ENCODE results near the gene TMEM218. TPM values are rescaled to one million over a fixed set of nuclear protein-coding genes. Genes with fewer than 3 reads are reported as not detected.

TMEM218 gene
- total RNA-seq, 2 experiments from 2014 or later = 3.9 to 4.4 TPM

DNA sequence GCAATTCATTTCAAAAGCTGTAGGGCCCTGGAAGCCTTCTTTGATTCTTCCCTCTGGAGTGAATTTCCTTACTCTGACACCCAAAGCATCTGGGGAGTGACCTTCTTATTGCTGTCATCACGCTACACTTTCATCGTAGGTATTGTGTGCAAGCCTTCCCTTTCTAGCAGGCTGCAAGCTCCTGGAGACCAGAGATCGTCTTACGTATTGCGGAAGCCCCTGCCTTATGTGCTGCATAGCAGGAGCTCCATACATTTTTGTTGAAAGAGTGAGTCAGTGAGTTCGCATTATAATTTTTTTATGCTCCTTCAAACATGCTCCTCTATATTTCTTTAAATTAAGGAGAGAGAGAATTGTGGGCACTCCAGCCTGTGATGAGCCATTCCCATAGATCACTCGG is 21.2 kb upstream of the TMEM218 start:
- no peak for ATAC-seq (ENCODE audit: poor library complexity)
- H3K27ac Mint-ChIP-seq = no peak overlapping the region
- no peaks in the 10 kb centered on the region for H3K4me1 Mint-ChIP-seq (ENCODE audit: low read depth)
- no peaks in the 10 kb centered on the region for H3K9me3 ChIP-seq (ENCODE audit: control insufficient read depth in 1 of 2, insufficient read depth in 1 of 2, low read length in 2 of 2)
- no peak overlapping the region for H3K4me3 ChIP-seq (ENCODE audit: low read length)
- DNase-seq = no peak
- H3K9me3 Mint-ChIP-seq = no peaks in the 10 kb centered on the region
- CTCF ChIA-PET = no interaction called here
- POLR2A ChIA-PET = no interaction called here
- H3K4me3 Mint-ChIP-seq = no peak overlapping the region
- H3K27me3 Mint-ChIP-seq = peaks cover 69% of the 10 kb centered on the region
- H3K27ac ChIP-seq (ENCODE audit: low read depth in 1 of 2, low read length in 2 of 2) = no peak overlapping the region
- no peaks in the 10 kb centered on the region for H3K4me1 ChIP-seq (ENCODE audit: insufficient read depth, low read length)
- no peaks in the 10 kb centered on the region for H3K36me3 Mint-ChIP-seq (ENCODE audit: low read depth)
- intact Hi-C loops (cut with DNase I, micrococcal nuclease) = no loop called here
- peaks cover 12 to 33% of the 10 kb centered on the region in 2 experiments for H3K27me3 ChIP-seq (ENCODE audit: control insufficient read depth in 1 of 2, insufficient read depth in 2 of 2, low read length in 2 of 2)
- TF ChIP-seq, protein P1, sequence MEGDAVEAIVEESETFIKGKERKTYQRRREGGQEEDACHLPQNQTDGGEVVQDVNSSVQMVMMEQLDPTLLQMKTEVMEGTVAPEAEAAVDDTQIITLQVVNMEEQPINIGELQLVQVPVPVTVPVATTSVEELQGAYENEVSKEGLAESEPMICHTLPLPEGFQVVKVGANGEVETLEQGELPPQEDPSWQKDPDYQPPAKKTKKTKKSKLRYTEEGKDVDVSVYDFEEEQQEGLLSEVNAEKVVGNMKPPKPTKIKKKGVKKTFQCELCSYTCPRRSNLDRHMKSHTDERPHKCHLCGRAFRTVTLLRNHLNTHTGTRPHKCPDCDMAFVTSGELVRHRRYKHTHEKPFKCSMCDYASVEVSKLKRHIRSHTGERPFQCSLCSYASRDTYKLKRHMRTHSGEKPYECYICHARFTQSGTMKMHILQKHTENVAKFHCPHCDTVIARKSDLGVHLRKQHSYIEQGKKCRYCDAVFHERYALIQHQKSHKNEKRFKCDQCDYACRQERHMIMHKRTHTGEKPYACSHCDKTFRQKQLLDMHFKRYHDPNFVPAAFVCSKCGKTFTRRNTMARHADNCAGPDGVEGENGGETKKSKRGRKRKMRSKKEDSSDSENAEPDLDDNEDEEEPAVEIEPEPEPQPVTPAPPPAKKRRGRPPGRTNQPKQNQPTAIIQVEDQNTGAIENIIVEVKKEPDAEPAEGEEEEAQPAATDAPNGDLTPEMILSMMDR (IDR thresholded peaks at IDR 0.05) = no peak
- H3K36me3 ChIP-seq (ENCODE audit: insufficient read depth, low read length) = no peaks in the 10 kb centered on the region

DNA sequence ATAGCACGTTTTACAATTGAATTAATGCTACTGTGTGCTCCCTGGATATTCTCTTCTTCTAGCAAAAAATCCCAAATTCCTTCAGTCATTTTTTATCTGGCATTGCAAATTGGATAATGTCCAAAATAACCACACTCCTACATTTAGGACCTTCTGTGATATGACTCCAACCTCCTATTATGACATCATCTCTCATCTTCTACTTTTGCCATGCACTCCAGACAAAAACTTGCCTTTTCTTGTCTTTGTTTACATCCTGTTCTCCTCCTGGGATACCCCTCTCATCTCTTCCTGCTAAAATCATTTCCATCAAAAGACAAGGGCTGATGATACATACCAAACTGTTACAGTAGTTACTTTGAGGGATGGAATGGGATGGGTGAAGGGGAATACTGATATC is 20.6 kb upstream of the TMEM218 start:
- no peaks in the 10 kb centered on the region for H3K9me3 Mint-ChIP-seq
- H3K27me3 ChIP-seq (ENCODE audit: control insufficient read depth in 1 of 2, insufficient read depth in 2 of 2, low read length in 2 of 2) = peaks cover 12 to 33% of the 10 kb centered on the region in 2 experiments
- no peaks in the 10 kb centered on the region for H3K9me3 ChIP-seq (ENCODE audit: control insufficient read depth in 1 of 2, insufficient read depth in 1 of 2, low read length in 2 of 2)
- no peak overlapping the region for H3K4me3 Mint-ChIP-seq
- TF ChIP-seq, protein P1 (IDR thresholded peaks at IDR 0.05) = no peak
- ATAC-seq (ENCODE audit: poor library complexity) (no peak), DNase-seq (no peak)
- H3K36me3 ChIP-seq (ENCODE audit: insufficient read depth, low read length) = no peaks in the 10 kb centered on the region
- POLR2A ChIA-PET = no interaction called here
- H3K27me3 Mint-ChIP-seq = peaks cover 74% of the 10 kb centered on the region
- CTCF ChIA-PET = no interaction called here
- intact Hi-C loops (cut with DNase I, micrococcal nuclease) = no loop called here
- H3K36me3 Mint-ChIP-seq (ENCODE audit: low read depth) = no peaks in the 10 kb centered on the region
- no peak overlapping the region for H3K27ac ChIP-seq (ENCODE audit: low read depth in 1 of 2, low read length in 2 of 2)
- no peaks in the 10 kb centered on the region for H3K4me1 ChIP-seq (ENCODE audit: insufficient read depth, low read length)
- no peaks in the 10 kb centered on the region for H3K4me1 Mint-ChIP-seq (ENCODE audit: low read depth)
- no peak overlapping the region for H3K4me3 ChIP-seq (ENCODE audit: low read length)
- H3K27ac Mint-ChIP-seq = no peak overlapping the region

DNA sequence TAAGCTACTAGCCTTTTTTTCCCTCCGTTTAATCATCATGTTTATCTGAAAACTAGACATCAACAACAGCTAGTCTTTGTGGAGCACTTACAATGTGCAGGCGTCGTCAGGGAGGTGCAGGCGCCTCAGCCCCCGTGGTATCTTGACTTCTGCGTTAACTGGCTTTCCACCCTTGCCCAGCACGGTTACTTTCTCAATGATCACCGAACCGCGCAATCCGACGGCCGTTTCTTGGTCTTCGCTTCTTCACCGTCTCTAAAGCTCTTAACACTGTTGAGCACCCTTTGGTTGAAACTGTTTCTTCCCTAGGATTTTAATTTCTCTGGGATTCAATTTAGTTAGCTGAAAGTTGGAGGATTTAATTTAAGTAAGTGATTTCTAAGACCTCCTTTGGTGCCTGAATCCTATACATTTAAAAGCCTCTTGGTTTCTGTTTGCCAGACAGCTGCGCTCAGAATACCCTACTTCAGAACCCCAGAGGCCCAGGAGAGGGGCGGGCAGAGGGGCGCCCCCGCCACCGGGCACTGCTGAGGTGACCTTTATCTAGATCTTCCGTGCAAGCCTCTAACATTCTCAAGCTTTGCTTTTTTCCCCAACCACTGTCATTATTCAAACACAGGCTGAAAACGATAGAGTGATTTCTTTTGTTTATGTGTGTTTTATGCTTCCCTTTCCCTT is 18.0 kb upstream of the TMEM218 start:
- peaks cover 66% of the 10 kb centered on the region for H3K27me3 Mint-ChIP-seq
- no peak overlapping the region for H3K27ac Mint-ChIP-seq
- Histone ChIP-seq H3K36me3 (ENCODE audit: insufficient read depth, low read length) (no peaks in the 10 kb centered on the region), H3K9me3 (ENCODE audit: control insufficient read depth in 1 of 2, insufficient read depth in 1 of 2, low read length in 2 of 2) (no peaks in the 10 kb centered on the region), H3K4me3 (ENCODE audit: low read length) (no peak overlapping the region), H3K27ac (ENCODE audit: low read depth in 1 of 2, low read length in 2 of 2) (no peak overlapping the region), H3K27me3 (ENCODE audit: control insufficient read depth in 1 of 2, insufficient read depth in 2 of 2, low read length in 2 of 2) (peaks cover 18 to 28% of the 10 kb centered on the region in 2 experiments), H3K4me1 (ENCODE audit: insufficient read depth, low read length) (no peaks in the 10 kb centered on the region)
- TF ChIP-seq, protein P1 (IDR thresholded peaks at IDR 0.05) = no peak
- intact Hi-C loops (cut with DNase I, micrococcal nuclease) = no loop called here
- H3K4me3 Mint-ChIP-seq = no peak overlapping the region
- no peaks in the 10 kb centered on the region for H3K36me3 Mint-ChIP-seq (ENCODE audit: low read depth)
- POLR2A ChIA-PET = no interaction called here
- H3K9me3 Mint-ChIP-seq = no peaks in the 10 kb centered on the region
- no peak for DNase-seq
- no peak for ATAC-seq (ENCODE audit: poor library complexity)
- CTCF ChIA-PET = no interaction called here
- H3K4me1 Mint-ChIP-seq (ENCODE audit: low read depth) = no peaks in the 10 kb centered on the region

Measured in CD4-positive, alpha-beta T cell (primary cell).